Body of pancreas (tissue), 4 donors: ENCODE data around the gene PLXNC1.

Experiments used
- POLR2A ChIP-seq, 3 donors: fragments of 450-650 bp; IDR thresholded peaks; one replicate each; pipeline ENCODE4 v1.6.1; 2016; ENCODE audit warnings: antibody characterized with exemption in 3 of 3, mild to moderate bottlenecking in 2 of 3
- TF ChIP-seq, protein P1 (sequence below), 7 experiments: fragments of 450-650 bp in 4 of 7; fragments of 200-600 bp in 3 of 7; sonication (generic) in 3 of 7; IDR thresholded peaks; one replicate each; pipeline ENCODE4 v1.5.1; 2016 to 2019; ENCODE audit warnings: antibody characterized with exemption in 7 of 7

DNA sequence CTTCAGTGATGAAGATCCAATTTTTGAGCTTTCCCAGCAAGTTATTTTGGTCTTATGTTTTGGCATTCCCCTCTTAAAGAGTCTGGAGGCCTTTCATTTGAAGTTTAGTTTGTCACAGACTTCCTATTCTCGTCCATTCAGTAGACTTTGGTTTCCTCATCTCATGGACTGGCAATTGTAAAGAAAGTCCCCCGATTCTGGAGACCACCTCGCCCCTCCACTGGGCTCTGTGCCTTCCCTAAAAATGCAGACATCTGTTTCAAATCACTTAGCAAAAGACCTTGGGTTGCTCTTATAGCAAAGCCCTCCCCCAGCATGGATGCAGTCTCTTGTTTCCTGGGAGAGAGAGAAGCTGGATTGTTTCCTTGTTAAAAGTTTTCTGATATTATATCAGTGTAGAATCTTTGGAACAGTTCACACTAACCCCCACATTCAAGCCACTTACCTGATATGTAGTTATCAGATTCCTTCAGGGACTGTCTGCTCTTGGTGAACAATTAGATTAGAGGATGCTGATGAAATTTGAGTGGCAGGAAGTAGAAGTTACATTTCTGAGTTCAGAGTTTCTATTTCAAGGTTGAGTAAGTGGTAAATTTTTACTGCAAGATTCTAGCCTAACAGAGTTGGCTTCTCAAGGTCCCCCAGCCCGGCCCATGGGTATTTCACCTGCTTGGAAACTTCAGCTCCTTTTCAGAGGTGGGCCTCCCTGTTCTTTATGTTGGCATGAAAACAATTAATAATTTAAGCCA lies 56.3 kb downstream of the PLXNC1 start:
- TF ChIP-seq, protein P1, sequence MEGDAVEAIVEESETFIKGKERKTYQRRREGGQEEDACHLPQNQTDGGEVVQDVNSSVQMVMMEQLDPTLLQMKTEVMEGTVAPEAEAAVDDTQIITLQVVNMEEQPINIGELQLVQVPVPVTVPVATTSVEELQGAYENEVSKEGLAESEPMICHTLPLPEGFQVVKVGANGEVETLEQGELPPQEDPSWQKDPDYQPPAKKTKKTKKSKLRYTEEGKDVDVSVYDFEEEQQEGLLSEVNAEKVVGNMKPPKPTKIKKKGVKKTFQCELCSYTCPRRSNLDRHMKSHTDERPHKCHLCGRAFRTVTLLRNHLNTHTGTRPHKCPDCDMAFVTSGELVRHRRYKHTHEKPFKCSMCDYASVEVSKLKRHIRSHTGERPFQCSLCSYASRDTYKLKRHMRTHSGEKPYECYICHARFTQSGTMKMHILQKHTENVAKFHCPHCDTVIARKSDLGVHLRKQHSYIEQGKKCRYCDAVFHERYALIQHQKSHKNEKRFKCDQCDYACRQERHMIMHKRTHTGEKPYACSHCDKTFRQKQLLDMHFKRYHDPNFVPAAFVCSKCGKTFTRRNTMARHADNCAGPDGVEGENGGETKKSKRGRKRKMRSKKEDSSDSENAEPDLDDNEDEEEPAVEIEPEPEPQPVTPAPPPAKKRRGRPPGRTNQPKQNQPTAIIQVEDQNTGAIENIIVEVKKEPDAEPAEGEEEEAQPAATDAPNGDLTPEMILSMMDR (IDR thresholded peaks at IDR 0.05) = no peak
- TF ChIP-seq POLR2A (IDR thresholded peaks at IDR 0.05) = no peak
